Adrenal gland (tissue), 12 donors: Measurements from ENCODE around the gene FCER1G. TPM values are rescaled to one million over a fixed set of nuclear protein-coding genes. Genes with fewer than 3 reads are reported as not detected.

Experiments used
- DNase-seq, 7 donors: peaks; one replicate each; pipeline ENCODE4 v3.0.0-alpha.2; 2019 to 2020
- H3K27ac ChIP-seq, 5 donors: fragments of 200-600 bp; sonication (generic) in 4 of 5; 1 replicate in 3 of 5; 2 replicates in 2 of 5; pipeline versions ENCODE4 v1.5.1 to v1.8.0; 2016 to 2020; ENCODE audit warnings: mild to moderate bottlenecking in 1 of 5
- H3K27me3 ChIP-seq: fragments of 200-600 bp; 2 replicates; pipeline ENCODE4 v1.8.0; 2021
- H3K36me3 ChIP-seq, 2 donors: fragments of 200-600 bp; replicated peaks in 1 of 2; 1 replicate in 1 of 2; 2 replicates in 1 of 2; pipeline versions ENCODE4 v1.5.1 to v1.8.0; 2018 to 2022
- H3K4me1 ChIP-seq, 2 donors: fragments of 200-600 bp; replicated peaks in 1 of 2; 1 replicate in 1 of 2; 2 replicates in 1 of 2; pipeline versions ENCODE4 v1.5.1 to v1.8.0; 2018 to 2021
- H3K4me3 ChIP-seq, 4 donors: fragments of 200-600 bp; sonication (generic) in 3 of 4; one replicate each; pipeline ENCODE4 v1.5.1; 2016 to 2018
- H3K9me3 ChIP-seq, 3 donors: fragments of 200-600 bp; sonication (generic) in 1 of 3; replicated peaks in 1 of 3; 1 replicate in 2 of 3; 2 replicates in 1 of 3; pipeline versions ENCODE4 v1.5.1 to v1.8.0; 2016 to 2021
- CTCF ChIP-seq, 6 experiments: fragments of 450-650 bp in 4 of 6; fragments of 200-600 bp in 2 of 6; sonication (generic) in 1 of 6; IDR thresholded peaks; 1 replicate in 5 of 6; 2 replicates in 1 of 6; pipeline versions ENCODE4 v1.5.1 to v1.8.0; 2016 to 2021; ENCODE audit warnings: antibody characterized with exemption in 6 of 6, mild to moderate bottlenecking in 2 of 6, moderate library complexity in 1 of 6
- POLR2A ChIP-seq, 2 donors: fragments of 450-650 bp; IDR thresholded peaks; one replicate each; pipeline ENCODE4 v1.6.1; 2017; ENCODE audit warnings: antibody characterized with exemption in 2 of 2, mild to moderate bottlenecking in 2 of 2, moderate library complexity in 1 of 2
- WGBS, 4 donors: extraction: QIAGEN DNeasy Blood & Tissue Kit in 2 of 4; methylation state at CpG; one replicate each; pipeline versions ENCODE4 v1.1.5 to v1.1.7; 2013 to 2017; 5-methylcytosine and 5-hydroxymethylcytosine counted together
- intact Hi-C, 2 donors: fragments of 100-400 bp; cut with DNase I; formaldehyde crosslinking; loops; one replicate each; pipeline versions ENCODE4 v1.14.1 to v1.15.0; 2022 to 2023
- polyA plus RNA-seq, 3 donors: library from polyadenylated mRNA; stranded (reverse); fragments of 200-250 nt in 2 of 3; fragments of 350-450 nt in 1 of 3; fragmentation: Illumina TruSeq in 1 of 3; extraction: RNeasy Lipid Tissue Mini Kit (QIAGEN cat#74804) in 1 of 3; gene quantifications; one replicate each; pipeline ENCODE4 v1.2.3, GENCODE V29; 2013 to 2014
- total RNA-seq, 9 donors: library from RNA; depleted of rRNA in 4 of 9; stranded (reverse); fragments of >200 nt in 4 of 9; fragments of 120-200 nt in 1 of 9; fragmentation: NEBNext Ultra II Directional in 1 of 9; extraction: Animal tissue kit (Norgen Biotek cat#: 25700) in 1 of 9; gene quantifications; one replicate each; pipeline versions ENCODE4 v1.1.0 to v1.2.4, GENCODE V29; 2013 to 2023
- donor health status: healthy with polysubstance abuse.
- donor health status: Bipolar disorder and iron deficiency.
- donor health status: DM: yes; HTN: yes; CAD: no.
- donor health status: DM: no; HTN: no; CAD: no.
- donor health status: DM: no; HTN: no; CAD: no.
- donor health status: DM: yes; HTN: yes; CAD: no.

The FCER1G gene
- total and polyA plus RNA-seq, 12 donors = 5.5 to 239 (median 116) TPM

GRCh38 chr1:161235957-161236775 lies 21.1 kb downstream of the FCER1G start:
- Histone ChIP-seq H3K36me3 (no peaks in the 10 kb centered on the region), H3K9me3 (no peaks in the 10 kb centered on the region), H3K4me1 (no peaks in the 10 kb centered on the region), H3K27ac (no peak overlapping the region), H3K4me3 (no peak overlapping the region), H3K27me3 (no peaks in the 10 kb centered on the region)
- TF ChIP-seq POLR2A (IDR thresholded peaks at IDR 0.05) (no peak), CTCF (IDR thresholded peaks at IDR 0.05) (no peak)
- intact Hi-C loops = no loop called here
- 62 to 77% (median 73%) methylated on average over 4 to 5 of the region's 5 CpGs for WGBS, 4 donors
- no peak for DNase-seq

- no peaks in the 10 kb centered on the region for H3K27me3 ChIP-seq
- no peak for DNase-seq
- H3K36me3 ChIP-seq = no peaks in the 10 kb centered on the region
- no peak within 1 kb of the TSS for H3K4me3 ChIP-seq
- intact Hi-C loops = no loop called here
- H3K4me1 ChIP-seq = no peaks in the 10 kb centered on the region
- H3K27ac ChIP-seq = no peak within 1 kb of the TSS
- TF ChIP-seq POLR2A (IDR thresholded peaks at IDR 0.05) (no peak), CTCF (IDR thresholded peaks at IDR 0.05) (no peak)
- no peaks in the 10 kb centered on the region for H3K9me3 ChIP-seq
- WGBS, 4 donors = 62 to 72% (median 64%) methylated on average over 4 of the region's 4 CpGs
Observed at GRCh38 chr1:161238039-161238473, 23.0 kb downstream of the FCER1G start, which contains the start of gene NR1I3. Gene NR1I3, minus strand, starts transcription at chr1:161238203. Its CDS starts 1,638 bp downstream, at chr1:161236565.

GRCh38 chr1:161241682-161242081 lies 26.6 kb downstream of the FCER1G start:
- H3K4me1 ChIP-seq = no peaks in the 10 kb centered on the region
- no peak for DNase-seq
- no peaks in the 10 kb centered on the region for H3K27me3 ChIP-seq
- H3K9me3 ChIP-seq = no peaks in the 10 kb centered on the region
- no peak overlapping the region for H3K4me3 ChIP-seq
- intact Hi-C loops = no loop called here
- no peaks in the 10 kb centered on the region for H3K36me3 ChIP-seq
- TF ChIP-seq POLR2A (IDR thresholded peaks at IDR 0.05) (no peak), CTCF (IDR thresholded peaks at IDR 0.05) (no peak)
- 75 to 88% (median 84%) methylated on average over 3 of the region's 3 CpGs for WGBS, 4 donors
- no peak overlapping the region for H3K27ac ChIP-seq

GRCh38 chr1:161242313-161242712 lies 27.2 kb downstream of the FCER1G start:
- no peaks in the 10 kb centered on the region for H3K36me3 ChIP-seq
- H3K27me3 ChIP-seq = no peaks in the 10 kb centered on the region
- TF ChIP-seq CTCF (IDR thresholded peaks at IDR 0.05) = no peak
- TF ChIP-seq POLR2A (IDR thresholded peaks at IDR 0.05) = no peak
- no peak for DNase-seq
- H3K9me3 ChIP-seq = no peaks in the 10 kb centered on the region
- no peak overlapping the region for H3K4me3 ChIP-seq
- intact Hi-C loops = no loop called here
- H3K4me1 ChIP-seq = no peaks in the 10 kb centered on the region
- H3K27ac ChIP-seq = no peak overlapping the region
- 65 to 75% (median 70%) methylated on average over 2 of the region's 2 CpGs for WGBS, 4 donors
